B cell (primary cell): ENCODE data around the gene PPIL1.

Source experiments
- EZH2 ChIP-seq: IDR thresholded peaks from 2 replicates; pipeline ENCODE4 v1.6.1; 2012; ENCODE audit warnings: borderline replicate concordance, low read depth, mild to moderate bottlenecking, moderate library complexity, low read length; ENCODE audit not compliant: insufficient read depth, poor library complexity, severe bottlenecking
- TF ChIP-seq, protein P1 (sequence below): fragments of 200-600 bp; IDR thresholded peaks from one replicate; pipeline ENCODE4 v1.8.0; 2022; ENCODE audit warnings: antibody characterized with exemption, mild to moderate bottlenecking

DNA sequence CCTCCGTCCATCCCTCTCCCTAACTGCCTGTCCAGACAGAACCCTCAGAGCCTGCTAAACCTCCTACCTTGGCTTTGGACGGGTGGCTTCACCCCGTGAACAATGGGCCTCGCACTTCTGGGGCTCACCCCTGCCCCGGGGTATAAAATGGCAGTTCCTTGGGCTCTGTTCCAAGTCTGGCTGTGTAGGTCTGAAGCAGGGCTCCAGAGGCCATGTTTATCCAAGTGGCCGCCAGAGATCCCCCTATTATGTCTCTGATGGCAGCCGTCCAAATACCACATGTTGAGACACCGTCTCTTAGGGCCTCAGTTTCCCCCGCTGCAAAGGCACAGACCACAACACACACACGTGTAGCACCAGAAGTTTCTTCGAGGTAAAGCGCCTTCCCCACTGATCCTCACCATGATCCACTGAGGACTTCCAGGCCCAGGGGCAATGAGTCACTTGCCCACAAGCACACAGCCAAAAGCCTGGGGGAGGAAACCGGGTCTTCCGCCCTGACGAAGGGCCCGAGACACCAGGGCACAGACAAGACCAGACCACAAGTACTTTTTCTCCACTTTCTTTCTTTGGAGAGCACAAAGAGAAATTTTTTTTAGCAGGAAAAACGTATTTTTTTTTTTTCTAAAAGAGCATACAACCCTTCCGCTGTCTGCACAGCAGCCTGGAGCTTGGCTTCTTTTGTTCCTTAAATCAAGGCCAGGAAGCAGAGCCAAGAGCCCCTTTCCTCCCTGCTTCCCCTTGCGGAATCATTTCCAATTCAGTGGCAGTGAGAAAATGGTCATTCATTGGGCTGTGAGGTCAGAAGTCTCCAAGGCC lies 47.1 kb downstream of the PPIL1 start:
- no peak for TF ChIP-seq EZH2
- TF ChIP-seq, protein P1, sequence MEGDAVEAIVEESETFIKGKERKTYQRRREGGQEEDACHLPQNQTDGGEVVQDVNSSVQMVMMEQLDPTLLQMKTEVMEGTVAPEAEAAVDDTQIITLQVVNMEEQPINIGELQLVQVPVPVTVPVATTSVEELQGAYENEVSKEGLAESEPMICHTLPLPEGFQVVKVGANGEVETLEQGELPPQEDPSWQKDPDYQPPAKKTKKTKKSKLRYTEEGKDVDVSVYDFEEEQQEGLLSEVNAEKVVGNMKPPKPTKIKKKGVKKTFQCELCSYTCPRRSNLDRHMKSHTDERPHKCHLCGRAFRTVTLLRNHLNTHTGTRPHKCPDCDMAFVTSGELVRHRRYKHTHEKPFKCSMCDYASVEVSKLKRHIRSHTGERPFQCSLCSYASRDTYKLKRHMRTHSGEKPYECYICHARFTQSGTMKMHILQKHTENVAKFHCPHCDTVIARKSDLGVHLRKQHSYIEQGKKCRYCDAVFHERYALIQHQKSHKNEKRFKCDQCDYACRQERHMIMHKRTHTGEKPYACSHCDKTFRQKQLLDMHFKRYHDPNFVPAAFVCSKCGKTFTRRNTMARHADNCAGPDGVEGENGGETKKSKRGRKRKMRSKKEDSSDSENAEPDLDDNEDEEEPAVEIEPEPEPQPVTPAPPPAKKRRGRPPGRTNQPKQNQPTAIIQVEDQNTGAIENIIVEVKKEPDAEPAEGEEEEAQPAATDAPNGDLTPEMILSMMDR: no peak
